ENCODE results near the gene SRP14.
"Not testable (repeated sequence)": the region's sequence is repeated elsewhere in the genome, so short reads cannot be mapped to it uniquely, and the experiment has no call there.

SRP14 gene

GRCh38 chr15:40040293-40040635, 1.3 kb upstream of the SRP14 start:
- Histone ChIP-seq H2AK5ac (ENCODE audit: low read depth, low read length) (no peak overlapping the region), H3K27ac (replicated peaks; ENCODE audit: low read length) (no peak overlapping the region), H3K9me3 (replicated peaks in 1 of 2; ENCODE audit: control insufficient read depth in 2 of 2, insufficient read depth in 1 of 2, low read depth in 1 of 2, low read length in 2 of 2) (no peaks in the 10 kb centered on the region), H3K18ac (ENCODE audit: low read length) (no peak overlapping the region), H2BK120ac (ENCODE audit: low read depth, low read length) (no peak overlapping the region), H4K8ac (ENCODE audit: low read depth, low read length) (no peak overlapping the region), H3K4me1 (ENCODE audit: control insufficient read depth in 2 of 2, insufficient read depth in 1 of 2, low read depth in 1 of 2, low read length in 2 of 2) (peaks cover 2 to 12% of the 10 kb centered on the region in 2 donors), H3K23ac (ENCODE audit: low read depth, low read length, poor library complexity) (no peak overlapping the region), H4K91ac (ENCODE audit: low read depth, low read length, poor library complexity) (no peak overlapping the region), H3K36me3 (replicated peaks in 1 of 2; ENCODE audit: control insufficient read depth in 2 of 2, insufficient read depth in 2 of 2, low read length in 2 of 2) (peaks cover 3 to 31% of the 10 kb centered on the region in 2 donors), H3K27me3 (ENCODE audit: control insufficient read depth in 3 of 3, insufficient read depth in 3 of 3, low read depth in 1 of 3, low read length in 3 of 3) (no peaks in the 10 kb centered on the region), H2BK5ac (ENCODE audit: low read length) (no peak overlapping the region), H3K4ac (ENCODE audit: low read length) (no peak overlapping the region), H2AFZ (ENCODE audit: low read length) (no peak overlapping the region), H3K79me1 (ENCODE audit: low read depth, low read length) (no peaks in the 10 kb centered on the region), H3K4me3 (ENCODE audit: low read length in 2 of 2) (no peak overlapping the region), H3K4me2 (ENCODE audit: insufficient read depth, low read length, poor library complexity, severe bottlenecking) (no peak overlapping the region), H2BK12ac (ENCODE audit: low read length) (no peak overlapping the region), H3K14ac (ENCODE audit: low read length) (no peak overlapping the region), H3K9ac (ENCODE audit: low read depth, low read length, poor library complexity) (no peak overlapping the region), H2BK15ac (ENCODE audit: low read length) (no peak overlapping the region)
- no peak for DNase-seq (ENCODE audit: low spot score)
- WGBS, 2 donors (ENCODE audit: extremely low coverage in 2 of 2, insufficient read length in 2 of 2, insufficient replicate concordance in 1 of 2) = no CpG with 5 or more reads among the region's 6 CpGs

- Histone ChIP-seq H4K91ac (ENCODE audit: low read depth, low read length, poor library complexity) (no peak overlapping the region), H2BK120ac (ENCODE audit: low read depth, low read length) (no peak overlapping the region), H2BK5ac (ENCODE audit: low read length) (peak overlapping the region; percentile 69), H2BK15ac (ENCODE audit: low read length) (no peak overlapping the region), H3K9me3 (replicated peaks in 1 of 2; ENCODE audit: control insufficient read depth in 2 of 2, insufficient read depth in 1 of 2, low read depth in 1 of 2, low read length in 2 of 2) (no peaks in the 10 kb centered on the region), H4K8ac (ENCODE audit: low read depth, low read length) (no peak overlapping the region), H3K27me3 (ENCODE audit: control insufficient read depth in 3 of 3, insufficient read depth in 3 of 3, low read depth in 1 of 3, low read length in 3 of 3) (no peaks in the 10 kb centered on the region), H3K4ac (ENCODE audit: low read length) (no peak overlapping the region), H3K4me2 (ENCODE audit: insufficient read depth, low read length, poor library complexity, severe bottlenecking) (peak overlapping the region; percentile 64), H3K18ac (ENCODE audit: low read length) (no peak overlapping the region), H3K14ac (ENCODE audit: low read length) (peak overlapping the region; percentile 95), H3K79me1 (ENCODE audit: low read depth, low read length) (no peaks in the 10 kb centered on the region), H2AK5ac (ENCODE audit: low read depth, low read length) (peak overlapping the region; percentile 22), H3K4me3 (ENCODE audit: low read length in 2 of 2) (peak overlapping the region; percentile 81 to 99), H3K9ac (ENCODE audit: low read depth, low read length, poor library complexity) (peak overlapping the region; percentile 99), H2AFZ (ENCODE audit: low read length) (peak overlapping the region; percentile 89), H2BK12ac (ENCODE audit: low read length) (no peak overlapping the region), H3K23ac (ENCODE audit: low read depth, low read length, poor library complexity) (peak overlapping the region; percentile 13), H3K36me3 (replicated peaks in 1 of 2; ENCODE audit: control insufficient read depth in 2 of 2, insufficient read depth in 2 of 2, low read length in 2 of 2) (peaks cover 9 to 49% of the 10 kb centered on the region in 2 donors), H3K4me1 (ENCODE audit: control insufficient read depth in 2 of 2, insufficient read depth in 1 of 2, low read depth in 1 of 2, low read length in 2 of 2) (peaks cover 2 to 8% of the 10 kb centered on the region in 2 donors), H3K27ac (replicated peaks; ENCODE audit: low read length) (no peak overlapping the region)
- WGBS, 2 donors (ENCODE audit: extremely low coverage in 2 of 2, insufficient read length in 2 of 2, insufficient replicate concordance in 1 of 2) = no CpG with 5 or more reads among the region's 18 CpGs
- DNase-seq (ENCODE audit: low spot score) = no peak
Measured at GRCh38 chr15:40038275-40038637, 725 bp downstream of the SRP14 start.

GRCh38 chr15:40037721-40038120, 1.3 kb downstream of the SRP14 start:
- H3K27ac ChIP-seq (replicated peaks; ENCODE audit: low read length) = no peak overlapping the region

GRCh38 chr15:40035182-40035581, 3.8 kb downstream of the SRP14 start:
- H2AFZ ChIP-seq (ENCODE audit: low read length); H3K4ac ChIP-seq (ENCODE audit: low read length); H3K23ac ChIP-seq (ENCODE audit: low read depth, low read length, poor library complexity); H3K79me1 ChIP-seq (ENCODE audit: low read depth, low read length); H2BK15ac ChIP-seq (ENCODE audit: low read length); H2BK12ac ChIP-seq (ENCODE audit: low read length); H3K4me3 ChIP-seq (ENCODE audit: low read length in 2 of 2); H4K8ac ChIP-seq (ENCODE audit: low read depth, low read length); H2BK5ac ChIP-seq (ENCODE audit: low read length); H3K4me1 ChIP-seq (ENCODE audit: control insufficient read depth in 2 of 2, insufficient read depth in 1 of 2, low read depth in 1 of 2, low read length in 2 of 2); H3K9ac ChIP-seq (ENCODE audit: low read depth, low read length, poor library complexity); H3K27me3 ChIP-seq (ENCODE audit: control insufficient read depth in 3 of 3, insufficient read depth in 3 of 3, low read depth in 1 of 3, low read length in 3 of 3); H3K4me2 ChIP-seq (ENCODE audit: insufficient read depth, low read length, poor library complexity, severe bottlenecking); H3K27ac ChIP-seq (replicated peaks; ENCODE audit: low read length); H2BK120ac ChIP-seq (ENCODE audit: low read depth, low read length); H3K9me3 ChIP-seq (replicated peaks in 1 of 2; ENCODE audit: control insufficient read depth in 2 of 2, insufficient read depth in 1 of 2, low read depth in 1 of 2, low read length in 2 of 2); DNase-seq (ENCODE audit: low spot score); H3K18ac ChIP-seq (ENCODE audit: low read length); H3K14ac ChIP-seq (ENCODE audit: low read length); H4K91ac ChIP-seq (ENCODE audit: low read depth, low read length, poor library complexity); H2AK5ac ChIP-seq (ENCODE audit: low read depth, low read length): not testable (repeated sequence)
- peaks cover 20 to 80% of the 10 kb centered on the region in 2 donors for H3K36me3 ChIP-seq (replicated peaks in 1 of 2; ENCODE audit: control insufficient read depth in 2 of 2, insufficient read depth in 2 of 2, low read length in 2 of 2)
- WGBS, 2 donors (ENCODE audit: extremely low coverage in 2 of 2, insufficient read length in 2 of 2, insufficient replicate concordance in 1 of 2) = no CpG with 5 or more reads among the region's 1 CpG

More at GRCh38 chr15:40037721-40038120, 1.3 kb downstream of the SRP14 start:
- peaks cover 2 to 8% of the 10 kb centered on the region in 2 donors for H3K4me1 ChIP-seq (ENCODE audit: control insufficient read depth in 2 of 2, insufficient read depth in 1 of 2, low read depth in 1 of 2, low read length in 2 of 2)
- no peak overlapping the region for H2AFZ ChIP-seq (ENCODE audit: low read length)
- no peak overlapping the region for H2BK12ac ChIP-seq (ENCODE audit: low read length)
- peaks cover 9 to 55% of the 10 kb centered on the region in 2 donors for H3K36me3 ChIP-seq (replicated peaks in 1 of 2; ENCODE audit: control insufficient read depth in 2 of 2, insufficient read depth in 2 of 2, low read length in 2 of 2)
- no peak overlapping the region for H2AK5ac ChIP-seq (ENCODE audit: low read depth, low read length)
- no peak overlapping the region for H2BK5ac ChIP-seq (ENCODE audit: low read length)
- no peak overlapping the region for H3K14ac ChIP-seq (ENCODE audit: low read length)
- H2BK15ac ChIP-seq (ENCODE audit: low read length) = no peak overlapping the region
- H4K91ac ChIP-seq (ENCODE audit: low read depth, low read length, poor library complexity) = no peak overlapping the region
- H3K4ac ChIP-seq (ENCODE audit: low read length) = no peak overlapping the region
- H3K9ac ChIP-seq (ENCODE audit: low read depth, low read length, poor library complexity) = no peak overlapping the region
- H3K79me1 ChIP-seq (ENCODE audit: low read depth, low read length) = no peaks in the 10 kb centered on the region
- H3K4me3 ChIP-seq (ENCODE audit: low read length in 2 of 2) = peak overlapping the region in 1 of 2 donors; percentile 99
- no peak overlapping the region for H3K18ac ChIP-seq (ENCODE audit: low read length)
- no peaks in the 10 kb centered on the region for H3K27me3 ChIP-seq (ENCODE audit: control insufficient read depth in 3 of 3, insufficient read depth in 3 of 3, low read depth in 1 of 3, low read length in 3 of 3)
- no CpG with 5 or more reads among the region's 3 CpGs for WGBS, 2 donors (ENCODE audit: extremely low coverage in 2 of 2, insufficient read length in 2 of 2, insufficient replicate concordance in 1 of 2)
- no peak overlapping the region for H3K23ac ChIP-seq (ENCODE audit: low read depth, low read length, poor library complexity)
- H2BK120ac ChIP-seq (ENCODE audit: low read depth, low read length) = no peak overlapping the region
- H3K4me2 ChIP-seq (ENCODE audit: insufficient read depth, low read length, poor library complexity, severe bottlenecking) = peak overlapping the region; percentile 28
- no peak overlapping the region for H4K8ac ChIP-seq (ENCODE audit: low read depth, low read length)
- no peak for DNase-seq (ENCODE audit: low spot score)
- no peaks in the 10 kb centered on the region for H3K9me3 ChIP-seq (replicated peaks in 1 of 2; ENCODE audit: control insufficient read depth in 2 of 2, insufficient read depth in 1 of 2, low read depth in 1 of 2, low read length in 2 of 2)
